22Rv1 (cell line): Measurements from ENCODE around the gene ASTN2.

Experiments
- H3K27ac ChIP-seq: fragments of 450-650 bp; 2 replicates; pipeline ENCODE4 v1.5.1; 2017
- CTCF ChIP-seq: fragments of 450-650 bp; IDR thresholded peaks from 2 replicates; pipeline ENCODE4 v1.5.1; 2017; ENCODE audit warnings: mild to moderate bottlenecking
- ZFX ChIP-seq: fragments of 450-650 bp; IDR thresholded peaks from 2 replicates; pipeline ENCODE4 v1.6.1; 2017; ENCODE audit warnings: antibody characterized with exemption, borderline replicate concordance

Gene ASTN2

DNA sequence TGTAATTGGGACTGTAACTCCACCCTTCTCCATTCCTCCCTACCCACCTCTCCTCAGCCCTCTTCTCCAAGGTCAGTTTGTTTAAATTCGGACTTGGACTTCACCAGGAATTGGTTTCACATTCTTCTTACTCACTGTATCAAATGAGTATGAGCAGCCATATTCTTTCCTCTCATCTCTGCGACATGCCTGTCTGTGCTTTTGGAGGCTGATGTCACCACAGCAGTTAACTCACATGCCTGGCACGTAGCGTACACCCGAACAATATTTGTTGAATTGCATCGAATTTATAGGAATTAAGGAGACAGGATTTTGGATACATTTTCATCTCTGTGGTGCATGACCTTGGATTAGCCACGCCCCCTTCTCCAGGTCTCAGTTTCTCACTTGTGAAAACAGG lies 291.1 kb downstream of the ASTN2 start:
- TF ChIP-seq CTCF (no peak), ZFX (no peak)

DNA sequence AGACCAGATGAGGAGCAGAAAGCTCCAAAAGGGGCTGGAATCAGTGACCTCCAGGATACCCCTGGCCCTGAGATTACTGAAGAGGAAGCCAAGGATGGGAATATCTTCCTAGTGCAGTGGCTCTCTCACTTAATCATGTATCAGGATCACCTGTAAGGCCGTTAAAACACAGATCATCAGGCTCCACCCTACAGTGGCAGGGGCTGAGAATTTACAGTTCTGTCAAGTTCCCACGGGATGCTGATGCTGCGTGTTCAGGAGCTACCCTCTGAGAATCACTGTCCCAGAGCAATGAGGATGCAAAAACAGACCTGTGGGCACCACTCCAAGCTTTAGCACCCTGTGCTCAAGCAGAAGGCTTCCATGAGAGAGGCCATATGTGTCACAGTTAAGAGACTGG lies 291.9 kb downstream of the ASTN2 start:
- no peak for TF ChIP-seq ZFX
- TF ChIP-seq CTCF = no peak
- H3K27ac ChIP-seq = no peak overlapping the region

More for the DNA sequence above, 291.1 kb downstream of the ASTN2 start:
- H3K27ac ChIP-seq = no peak overlapping the region

GRCh38 chr9:117122102-117122501 lies 292.8 kb downstream of the ASTN2 start:
- H3K27ac ChIP-seq = no peak overlapping the region
- no peak for TF ChIP-seq ZFX
- TF ChIP-seq CTCF = no peak

DNA sequence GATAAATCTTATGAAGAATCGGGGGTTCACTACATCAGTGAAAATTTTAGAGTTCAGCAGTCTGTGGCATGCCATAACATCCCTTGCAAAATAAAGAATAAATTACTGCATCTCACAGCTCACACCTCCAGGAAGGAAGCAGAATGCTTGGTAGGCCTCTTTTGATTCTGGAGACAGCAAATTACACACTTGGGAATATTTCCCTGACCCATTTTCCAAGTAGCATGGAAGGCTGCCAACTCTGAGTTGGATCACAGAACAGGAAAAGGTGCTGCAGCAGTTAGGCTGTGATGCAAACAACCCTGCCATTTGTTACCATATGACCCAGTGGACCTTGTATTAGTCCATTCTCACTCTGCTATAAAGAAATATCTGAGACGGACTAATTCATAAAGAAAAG lies 293.5 kb downstream of the ASTN2 start:
- no peak for TF ChIP-seq CTCF
- TF ChIP-seq ZFX = no peak
- H3K27ac ChIP-seq = no peak overlapping the region

- TF ChIP-seq ZFX = no peak
- no peak for TF ChIP-seq CTCF
These were observed 294.8 kb downstream of the ASTN2 start for GRCh38 chr9:117120061-117120460.

GRCh38 chr9:117116084-117116483 lies 298.8 kb downstream of the ASTN2 start:
- no peak overlapping the region for H3K27ac ChIP-seq
- TF ChIP-seq ZFX (no peak), CTCF (no peak)

More at GRCh38 chr9:117120061-117120460, 294.8 kb downstream of the ASTN2 start:
- H3K27ac ChIP-seq = no peak overlapping the region

- H3K27ac ChIP-seq = no peak overlapping the region
- TF ChIP-seq CTCF = no peak
- TF ChIP-seq ZFX = no peak
These were observed 300.1 kb downstream of the ASTN2 start for GRCh38 chr9:117114768-117115167.
